Ammon's horn (tissue), 1 donor: Measurements from ENCODE around the gene FRMD1.

Source experiments
- DNase-seq: peaks from one replicate; pipeline ENCODE4 v3.0.0-alpha.2; 2016; ENCODE audit warnings: low spot score

Gene FRMD1

GRCh38 chr6:168027521-168027920 lies 51.5 kb downstream of the FRMD1 start:
- no peak for DNase-seq

DNA sequence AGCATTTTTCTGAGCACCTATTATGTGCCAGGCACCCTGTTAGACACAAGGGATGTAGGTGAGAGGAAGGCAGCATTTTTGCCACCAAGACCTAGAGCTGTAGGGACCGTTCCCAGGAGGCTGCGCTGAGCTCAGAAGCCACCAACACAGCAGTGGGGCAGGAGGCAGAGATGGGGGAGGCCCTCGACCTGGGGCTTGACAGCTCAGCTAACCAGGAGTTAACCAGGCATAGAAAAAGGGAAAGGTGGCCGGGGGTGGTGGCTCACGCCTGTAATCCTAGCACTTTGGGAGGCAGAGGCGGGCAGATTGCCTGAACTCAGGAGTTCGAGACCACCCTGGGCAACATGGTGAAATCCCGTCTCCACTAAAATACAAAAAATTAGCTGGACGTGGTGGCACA lies 52.1 kb downstream of the FRMD1 start:
- DNase-seq = no peak

GRCh38 chr6:168025831-168026710 lies 52.9 kb downstream of the FRMD1 start:
- no peak for DNase-seq

DNA sequence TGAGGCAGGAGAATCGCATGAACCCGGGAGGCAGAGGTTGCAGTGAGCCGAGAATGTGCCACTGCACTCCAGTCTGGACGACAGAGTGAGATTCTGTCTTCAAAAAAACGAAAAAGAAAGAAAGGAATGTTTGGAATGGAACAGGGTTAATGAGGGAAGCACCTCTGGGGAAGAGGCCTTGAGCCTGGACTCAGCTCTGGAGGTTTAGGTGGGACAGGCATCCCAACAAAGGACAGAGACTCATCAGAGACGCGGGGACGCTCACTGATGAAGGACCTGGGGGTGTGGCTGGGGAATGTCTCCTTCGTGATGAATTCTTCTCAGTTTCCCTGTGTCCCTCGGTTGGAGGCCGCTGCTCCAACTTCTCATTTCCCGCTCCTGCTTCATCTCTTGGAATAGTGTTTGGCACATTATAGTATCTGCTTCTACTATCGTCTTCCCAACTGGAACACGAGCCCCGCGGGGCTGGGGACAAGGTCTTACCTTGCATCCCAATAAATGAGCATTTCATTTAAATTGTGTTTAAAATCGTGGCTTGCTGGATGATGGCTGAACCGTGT lies 54.0 kb downstream of the FRMD1 start:
- no peak for DNase-seq

GRCh38 chr6:168022488-168023321 lies 56.3 kb downstream of the FRMD1 start:
- DNase-seq = no peak

- DNase-seq = no peak
Measured at GRCh38 chr6:168021581-168021980, 57.4 kb downstream of the FRMD1 start.

- DNase-seq = no peak
Measured at GRCh38 chr6:168020242-168020641, 58.8 kb downstream of the FRMD1 start.

- no peak for DNase-seq
Measured at GRCh38 chr6:168018664-168019063, 60.3 kb downstream of the FRMD1 start.

DNA sequence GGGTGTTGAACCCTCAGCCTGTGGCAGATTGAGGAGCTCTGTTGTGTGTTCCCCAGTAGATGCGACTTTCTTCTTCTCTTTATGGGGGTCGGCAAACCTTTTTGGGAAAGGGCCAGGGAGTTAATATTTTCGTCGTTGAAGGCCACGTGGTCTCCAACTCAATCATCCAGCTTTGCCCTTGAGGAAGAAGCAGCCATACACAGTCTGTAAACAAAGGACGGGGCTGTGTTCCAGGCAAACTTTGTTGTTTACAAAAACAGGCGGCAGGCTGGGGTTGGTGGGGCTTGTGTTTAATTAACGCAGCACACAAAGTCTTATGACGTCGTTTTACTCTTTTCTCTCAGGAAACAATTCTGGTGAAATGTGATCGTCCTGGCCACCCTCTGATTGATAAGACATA lies 61.4 kb downstream of the FRMD1 start:
- DNase-seq = no peak

GRCh38 chr6:168016721-168017525 lies 62.1 kb downstream of the FRMD1 start:
- no peak for DNase-seq

- DNase-seq = no peak
Measured at GRCh38 chr6:168016176-168016620, 62.8 kb downstream of the FRMD1 start.

GRCh38 chr6:168015482-168016175 lies 63.4 kb downstream of the FRMD1 start:
- DNase-seq = no peak

DNA sequence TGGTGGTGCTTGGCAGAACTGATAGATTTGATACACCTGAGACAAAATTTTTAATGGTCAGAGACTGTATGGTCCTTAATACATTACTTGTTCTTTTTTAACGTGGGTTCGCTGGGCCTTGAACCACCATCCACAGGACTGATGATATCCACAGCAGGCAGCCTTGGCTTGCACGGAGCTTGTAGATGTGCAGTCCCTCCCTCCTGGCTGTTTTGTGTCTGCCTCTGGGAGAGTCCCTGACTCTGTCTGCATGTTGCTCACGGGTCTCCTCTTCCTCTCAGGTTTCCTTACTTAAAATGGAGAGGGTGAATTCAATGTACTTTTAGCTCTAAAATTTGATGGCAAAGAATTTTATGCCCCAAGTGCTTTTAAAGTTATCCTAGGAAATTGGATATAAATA lies 64.0 kb downstream of the FRMD1 start:
- DNase-seq = no peak

- no peak for DNase-seq
Measured at GRCh38 chr6:168014428-168014827, 64.6 kb downstream of the FRMD1 start.

GRCh38 chr6:168013250-168013915 lies 65.6 kb downstream of the FRMD1 start:
- DNase-seq = no peak

DNA sequence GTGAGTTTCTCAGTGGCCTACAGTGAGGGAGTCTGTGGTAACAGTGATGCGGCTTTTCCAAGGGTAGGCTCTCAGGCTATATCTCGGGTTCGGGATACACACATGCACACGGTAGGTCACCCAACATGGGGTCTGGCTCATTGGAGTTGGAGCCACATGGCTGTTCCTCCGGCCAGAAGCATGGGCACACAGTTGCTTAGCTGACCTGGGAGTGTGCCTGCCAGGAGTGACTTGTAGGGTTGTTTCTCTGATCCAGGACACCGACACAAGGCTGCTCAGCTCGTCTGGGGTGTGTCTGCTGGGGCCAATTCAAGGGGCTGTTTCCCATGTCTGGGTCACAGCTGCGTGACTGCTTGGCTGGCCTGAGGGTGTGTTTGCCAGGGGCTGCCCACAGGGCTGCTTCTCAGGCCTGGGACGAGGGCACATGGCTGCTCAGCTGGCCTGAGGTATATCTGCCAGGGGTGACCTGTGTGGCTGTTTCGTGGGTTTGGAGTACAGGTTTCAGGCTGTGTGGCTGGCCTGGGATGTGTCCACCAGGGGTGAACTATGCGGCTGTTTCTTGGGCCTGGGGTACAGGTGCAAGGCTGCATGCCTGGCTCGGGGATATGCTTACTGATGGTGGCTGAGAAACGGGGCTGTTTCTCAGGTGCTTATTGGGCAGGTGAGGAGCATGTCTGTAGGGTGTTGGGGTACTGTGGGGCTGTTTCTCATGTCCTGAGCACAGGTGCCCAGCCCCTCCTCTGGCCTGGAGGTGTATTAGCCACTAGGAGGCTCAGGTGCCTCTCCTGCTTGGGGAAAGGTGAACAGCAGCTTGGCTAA lies 66.4 kb downstream of the FRMD1 start:
- no peak for DNase-seq

- DNase-seq = no peak
Measured at GRCh38 chr6:168011291-168011690, 67.7 kb downstream of the FRMD1 start.

- DNase-seq = no peak
Measured at GRCh38 chr6:168009331-168009730, 69.7 kb downstream of the FRMD1 start.

DNA sequence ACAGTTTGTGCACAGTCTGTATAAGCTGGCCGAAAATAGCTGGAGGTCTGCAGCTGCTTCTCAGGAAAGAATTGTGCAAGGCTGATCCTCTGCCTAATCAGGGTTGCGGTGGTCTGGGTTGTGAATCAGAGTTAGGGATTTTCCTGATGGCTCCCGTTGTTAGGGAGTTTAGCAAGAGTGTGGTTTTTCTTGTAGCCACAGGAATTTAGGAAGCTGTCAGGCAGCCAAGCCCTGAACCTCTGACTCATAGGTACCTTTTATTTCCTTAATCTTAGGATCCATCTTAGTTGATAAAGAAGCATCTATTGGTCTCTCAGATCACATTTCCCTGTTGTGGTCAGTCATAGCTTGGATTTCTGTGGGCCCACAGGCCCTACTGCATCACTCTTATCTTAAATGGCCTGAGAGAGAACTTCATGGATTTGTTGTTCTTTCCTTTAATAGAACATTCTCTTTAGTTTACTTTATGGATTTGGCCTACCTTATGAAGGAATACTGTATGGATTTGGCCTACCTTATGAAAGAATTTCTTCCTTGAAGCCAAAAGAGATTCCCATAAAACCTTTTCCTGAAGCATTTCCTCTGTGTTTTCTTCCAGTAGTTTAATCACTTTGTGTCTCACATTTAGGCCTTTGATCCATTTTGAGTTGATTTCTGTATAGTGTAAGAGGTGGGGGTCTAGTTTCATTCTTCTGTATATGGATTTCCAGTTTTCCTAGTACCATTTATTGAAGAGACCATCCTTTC lies 71.2 kb downstream of the FRMD1 start:
- DNase-seq = no peak
